Measurements from ENCODE around the gene CNPY4.

- TF ChIP-seq EZH2phosphoT487 (IDR thresholded peaks at IDR 0.05; ENCODE audit: low read length), result no peak
- TF ChIP-seq CTCF (IDR thresholded peaks at IDR 0.05; ENCODE audit: low read length), result no peak
Observed at GRCh38 chr7:100124301-100125230, 5.1 kb downstream of the CNPY4 start.
